GM12878 (cell line): ENCODE data around the gene TCERG1.

ENCODE experiments used
- CHD2 ChIP-seq: IDR thresholded peaks from 2 replicates; pipeline ENCODE4 v1.6.1; 2011; ENCODE audit warnings: low read depth, low read length, improper control_type of control experiment, borderline replicate concordance
- NBN ChIP-seq: fragments of 450-650 bp; IDR thresholded peaks from 2 replicates; pipeline ENCODE4 v1.6.1; 2016
- TF ChIP-seq, protein P1 (sequence below), 3 experiments: IDR thresholded peaks in 2 of 3; conservative IDR thresholded peaks in 1 of 3; 2 replicates each; pipeline ENCODE4 v1.5.1; 2011; ENCODE audit warnings: low read depth in 3 of 3, low read length in 3 of 3, mild to moderate bottlenecking in 3 of 3, control low read depth in 2 of 3, moderate library complexity in 2 of 3, inconsistent platforms in 1 of 3, mixed read lengths in 1 of 3; ENCODE audit not compliant: control insufficient read depth in 2 of 3, insufficient read depth in 1 of 3; ENCODE audit errors: extremely low read depth in 1 of 3

- TF ChIP-seq, protein P1, sequence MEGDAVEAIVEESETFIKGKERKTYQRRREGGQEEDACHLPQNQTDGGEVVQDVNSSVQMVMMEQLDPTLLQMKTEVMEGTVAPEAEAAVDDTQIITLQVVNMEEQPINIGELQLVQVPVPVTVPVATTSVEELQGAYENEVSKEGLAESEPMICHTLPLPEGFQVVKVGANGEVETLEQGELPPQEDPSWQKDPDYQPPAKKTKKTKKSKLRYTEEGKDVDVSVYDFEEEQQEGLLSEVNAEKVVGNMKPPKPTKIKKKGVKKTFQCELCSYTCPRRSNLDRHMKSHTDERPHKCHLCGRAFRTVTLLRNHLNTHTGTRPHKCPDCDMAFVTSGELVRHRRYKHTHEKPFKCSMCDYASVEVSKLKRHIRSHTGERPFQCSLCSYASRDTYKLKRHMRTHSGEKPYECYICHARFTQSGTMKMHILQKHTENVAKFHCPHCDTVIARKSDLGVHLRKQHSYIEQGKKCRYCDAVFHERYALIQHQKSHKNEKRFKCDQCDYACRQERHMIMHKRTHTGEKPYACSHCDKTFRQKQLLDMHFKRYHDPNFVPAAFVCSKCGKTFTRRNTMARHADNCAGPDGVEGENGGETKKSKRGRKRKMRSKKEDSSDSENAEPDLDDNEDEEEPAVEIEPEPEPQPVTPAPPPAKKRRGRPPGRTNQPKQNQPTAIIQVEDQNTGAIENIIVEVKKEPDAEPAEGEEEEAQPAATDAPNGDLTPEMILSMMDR (IDR thresholded peaks at IDR 0.05 in 2 of 3, conservative IDR thresholded peaks at IDR 0.05 in 1 of 3; ENCODE audit: control insufficient read depth in 2 of 3, extremely low read depth in 1 of 3, insufficient read depth in 1 of 3, low read depth in 3 of 3, low read length in 3 of 3) = no peak
- TF ChIP-seq NBN (no peak), CHD2 (no peak)
Measured at GRCh38 chr5:146401021-146401420, 46.1 kb upstream of the TCERG1 start.
